Lung (tissue), 12 donors: Measurements from ENCODE around the gene HSPG2. TPM values are rescaled to one million over a fixed set of nuclear protein-coding genes. Genes with fewer than 3 reads are reported as not detected.

ENCODE experiments used
- ATAC-seq: fragments of 200-7000 bp; cut with Tn5 transposase; one replicate; pipeline ENCODE4 v1.9.1; 2020; ENCODE audit warnings: moderate number of reproducible peaks; ENCODE audit not compliant: insufficient read depth, low FRiP score
- DNase-seq, 3 donors: peaks; one replicate each; pipeline ENCODE4 v3.0.0-alpha.2; 2013 to 2017
- H3K27ac ChIP-seq, 2 donors: one replicate each; pipeline ENCODE4 v1.5.1; 2013; ENCODE audit warnings: mild to moderate bottlenecking in 2 of 2, moderate library complexity in 2 of 2, control low read depth in 1 of 2, inconsistent platforms in 1 of 2, low read depth in 1 of 2, low read length in 1 of 2
- H3K27me3 ChIP-seq, 3 donors: one replicate each; pipeline ENCODE4 v1.5.1; 2013; ENCODE audit warnings: low read length in 2 of 3; ENCODE audit not compliant: control insufficient read depth in 3 of 3, insufficient read depth in 3 of 3
- H3K36me3 ChIP-seq, 4 donors: one replicate each; pipeline ENCODE4 v1.5.1; 2013; ENCODE audit warnings: low read length in 4 of 4, mild to moderate bottlenecking in 1 of 4, moderate library complexity in 1 of 4; ENCODE audit not compliant: control insufficient read depth in 4 of 4, insufficient read depth in 4 of 4
- H3K4me1 ChIP-seq, 5 donors: one replicate each; pipeline ENCODE4 v1.5.1; 2013; ENCODE audit warnings: low read length in 5 of 5, mild to moderate bottlenecking in 2 of 5, moderate library complexity in 1 of 5; ENCODE audit not compliant: control insufficient read depth in 5 of 5, insufficient read depth in 5 of 5
- H3K4me3 ChIP-seq: one replicate; pipeline ENCODE4 v1.5.1; 2013; ENCODE audit warnings: mild to moderate bottlenecking, control low read depth, moderate library complexity
- H3K9ac ChIP-seq, 2 donors: one replicate each; pipeline ENCODE4 v1.5.1; 2013; ENCODE audit warnings: low read length in 2 of 2, control low read depth in 1 of 2; ENCODE audit not compliant: insufficient read depth in 1 of 2
- H3K9me3 ChIP-seq, 4 donors: one replicate each; pipeline ENCODE4 v1.5.1; 2013; ENCODE audit warnings: low read length in 3 of 4, mild to moderate bottlenecking in 1 of 4, moderate library complexity in 1 of 4; ENCODE audit not compliant: control insufficient read depth in 4 of 4, insufficient read depth in 3 of 4
- CTCF ChIP-seq: IDR thresholded peaks from 2 replicates; pipeline ENCODE4 v1.5.1; 2012; ENCODE audit warnings: mild to moderate bottlenecking; ENCODE audit errors: control extremely low read depth, extremely low read depth
- WGBS, 2 donors: extraction: QIAGEN DNeasy Blood & Tissue Kit; methylation state at CpG; one replicate each; pipeline ENCODE4 v1.1.7; 2013; 5-methylcytosine and 5-hydroxymethylcytosine counted together
- polyA plus RNA-seq, 2 donors: library from polyadenylated mRNA; stranded (reverse); fragments of 200-250 nt; gene quantifications; one replicate each; pipeline ENCODE4 v1.2.1, GENCODE V29; 2013
- total RNA-seq, 2 donors: library from RNA; depleted of rRNA in 1 of 2; stranded (reverse); fragments of >200 nt in 1 of 2; gene quantifications; one replicate each; pipeline ENCODE4 v1.2.1, GENCODE V29; 2014 to 2021
- donor health status: control.
- donor health status: control.
- donor health status: Bipolar disorder and iron deficiency.
- donor health status: healthy.
- donor health status: DM: yes; HTN: yes; CAD: no.

HSPG2 gene
- total and polyA plus RNA-seq, 4 donors: 58.0 to 335 (median 140) TPM

GRCh38 chr1:21879928-21880618, 57.0 kb downstream of the HSPG2 start:
- TF ChIP-seq CTCF: no peak
- no peak overlapping the region for H3K4me3 ChIP-seq
- H3K27ac ChIP-seq: no peak overlapping the region
- peaks cover 2 to 60% (median 31%) of the 10 kb centered on the region in 4 donors for H3K36me3 ChIP-seq
- no peaks in the 10 kb centered on the region for H3K4me1 ChIP-seq
- H3K9me3 ChIP-seq: no peaks in the 10 kb centered on the region
- H3K9ac ChIP-seq: no peak overlapping the region
- ATAC-seq: no peak
- 96 to 98% methylated on average over 19 of the region's 19 CpGs for WGBS, 2 donors
- no peaks in the 10 kb centered on the region for H3K27me3 ChIP-seq
- DNase-seq: no peak

DNA sequence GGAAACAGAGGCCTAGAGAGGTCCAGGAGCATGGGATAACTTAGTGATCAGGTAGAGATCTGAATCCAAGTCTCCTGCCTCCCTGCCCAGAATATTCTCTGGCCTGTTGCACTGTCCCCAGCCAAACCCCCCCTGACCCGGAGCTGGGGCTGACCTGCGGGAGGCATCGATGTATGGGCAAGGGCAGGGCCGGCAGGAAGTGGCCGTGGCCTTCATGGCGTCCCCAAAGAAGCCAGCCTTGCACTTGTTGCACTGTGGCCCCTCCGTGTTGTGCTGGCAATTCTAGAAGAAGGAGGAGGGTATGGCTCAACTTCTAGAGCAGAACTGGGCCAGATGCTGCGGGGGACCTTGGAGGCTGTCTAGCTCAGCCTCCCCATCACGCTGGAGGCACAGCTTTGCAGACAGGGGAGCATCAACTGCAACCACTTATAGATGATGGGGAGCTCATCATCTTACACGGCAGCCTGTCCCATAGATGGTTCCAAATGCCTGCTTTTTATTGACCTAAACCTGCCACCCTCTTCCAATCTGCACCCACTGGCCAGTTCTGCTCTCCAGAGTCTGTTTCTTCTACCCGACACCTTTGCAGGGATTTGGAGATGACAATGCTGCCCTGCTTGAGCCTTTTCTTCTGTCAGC, 58.2 kb downstream of the HSPG2 start:
- no peak overlapping the region for H3K4me3 ChIP-seq
- peaks cover 3 to 61% (median 33%) of the 10 kb centered on the region in 4 donors for H3K36me3 ChIP-seq
- H3K27me3 ChIP-seq: no peaks in the 10 kb centered on the region
- WGBS, 2 donors: 91 to 96% methylated on average over 11 of the region's 11 CpGs
- no peak for TF ChIP-seq CTCF
- ATAC-seq (no peak), DNase-seq (no peak)
- H3K9me3 ChIP-seq: no peaks in the 10 kb centered on the region
- no peak overlapping the region for H3K9ac ChIP-seq
- no peak overlapping the region for H3K27ac ChIP-seq
- H3K4me1 ChIP-seq: no peaks in the 10 kb centered on the region

- Histone ChIP-seq H3K4me3 (no peak overlapping the region), H3K27me3 (no peaks in the 10 kb centered on the region), H3K36me3 (peaks cover 3 to 64% (median 33%) of the 10 kb centered on the region in 4 donors), H3K9ac (no peak overlapping the region), H3K4me1 (no peaks in the 10 kb centered on the region), H3K9me3 (no peaks in the 10 kb centered on the region), H3K27ac (no peak overlapping the region)
- no peak for ATAC-seq
- WGBS, 2 donors: 94% methylated on average over 21 to 25 of the region's 25 CpGs
- TF ChIP-seq CTCF: no peak
- no peak for DNase-seq
Measured at GRCh38 chr1:21878009-21878773, 58.9 kb downstream of the HSPG2 start.
